Keratinocyte (primary cell): Measurements from ENCODE around the gene ARHGAP15.

Experiments used
- CTCF ChIP-seq, 3 experiments: IDR thresholded peaks in 1 of 3; conservative IDR thresholded peaks in 1 of 3; optimal IDR thresholded peaks in 1 of 3; 2 replicates in 2 of 3; 3 replicates in 1 of 3; pipeline versions ENCODE3 to v1.5.1; 2011; ENCODE audit warnings: low read length in 3 of 3, mild to moderate bottlenecking in 3 of 3, moderate library complexity in 2 of 3, control low read depth in 1 of 3, inconsistent platforms in 1 of 3; ENCODE audit not compliant: insufficient read depth in 2 of 3; ENCODE audit errors: extremely low read depth in 1 of 3
- EZH2 ChIP-seq: IDR thresholded peaks from one replicate; pipeline ENCODE4 v1.6.1; 2012; ENCODE audit warnings: inconsistent platforms, mild to moderate bottlenecking, low read length, moderate library complexity

- TF ChIP-seq CTCF (optimal IDR thresholded peaks at IDR 0.05 in 1 of 3, IDR thresholded peaks at IDR 0.05 in 1 of 3, conservative IDR thresholded peaks at IDR 0.05 in 1 of 3; ENCODE audit: extremely low read depth in 1 of 3, insufficient read depth in 2 of 3, low read length in 3 of 3) (no peak), EZH2 (no peak)
Observed at GRCh38 chr2:143435131-143435530, 305.9 kb downstream of the ARHGAP15 start.
